ENCODE results near the gene TANGO2.

DNA sequence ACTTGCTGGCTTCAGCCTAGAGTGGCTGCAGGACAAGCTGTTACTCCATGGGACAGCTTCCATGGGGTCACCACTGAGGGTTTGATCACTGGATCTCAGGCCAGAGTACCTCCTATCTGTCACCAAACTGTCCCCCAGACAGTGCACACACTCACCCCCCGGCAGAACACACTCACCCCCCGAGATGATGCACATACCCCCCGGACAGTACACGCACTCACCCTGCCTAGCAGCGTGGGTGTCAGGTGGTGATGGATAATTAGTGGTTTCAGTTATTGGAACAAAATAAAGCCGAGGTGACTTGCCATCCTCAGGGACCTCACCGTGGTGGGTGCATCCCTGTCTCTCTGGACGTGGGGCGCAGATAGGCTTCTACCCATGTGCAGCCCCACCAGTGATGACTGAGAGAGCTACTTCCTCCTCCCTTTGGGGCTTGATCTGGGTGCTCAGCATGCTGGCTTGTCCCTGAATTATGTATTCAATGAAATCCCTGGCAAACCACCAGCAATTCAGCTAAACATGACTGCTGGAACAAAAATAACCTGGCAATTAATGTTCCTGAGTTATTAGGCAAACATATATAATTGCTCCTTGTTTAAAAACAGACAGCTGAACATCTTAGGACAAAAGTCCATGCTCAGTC is 18.9 kb downstream of the TANGO2 start:
- TF ChIP-seq POLR2A (IDR thresholded peaks at IDR 0.05; ENCODE audit: extremely low read depth, insufficient read length), result no peak
- TF ChIP-seq, protein P1, sequence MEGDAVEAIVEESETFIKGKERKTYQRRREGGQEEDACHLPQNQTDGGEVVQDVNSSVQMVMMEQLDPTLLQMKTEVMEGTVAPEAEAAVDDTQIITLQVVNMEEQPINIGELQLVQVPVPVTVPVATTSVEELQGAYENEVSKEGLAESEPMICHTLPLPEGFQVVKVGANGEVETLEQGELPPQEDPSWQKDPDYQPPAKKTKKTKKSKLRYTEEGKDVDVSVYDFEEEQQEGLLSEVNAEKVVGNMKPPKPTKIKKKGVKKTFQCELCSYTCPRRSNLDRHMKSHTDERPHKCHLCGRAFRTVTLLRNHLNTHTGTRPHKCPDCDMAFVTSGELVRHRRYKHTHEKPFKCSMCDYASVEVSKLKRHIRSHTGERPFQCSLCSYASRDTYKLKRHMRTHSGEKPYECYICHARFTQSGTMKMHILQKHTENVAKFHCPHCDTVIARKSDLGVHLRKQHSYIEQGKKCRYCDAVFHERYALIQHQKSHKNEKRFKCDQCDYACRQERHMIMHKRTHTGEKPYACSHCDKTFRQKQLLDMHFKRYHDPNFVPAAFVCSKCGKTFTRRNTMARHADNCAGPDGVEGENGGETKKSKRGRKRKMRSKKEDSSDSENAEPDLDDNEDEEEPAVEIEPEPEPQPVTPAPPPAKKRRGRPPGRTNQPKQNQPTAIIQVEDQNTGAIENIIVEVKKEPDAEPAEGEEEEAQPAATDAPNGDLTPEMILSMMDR (IDR thresholded peaks at IDR 0.05; ENCODE audit: low read depth, low read length), result no peak
- TF ChIP-seq, protein P2, sequence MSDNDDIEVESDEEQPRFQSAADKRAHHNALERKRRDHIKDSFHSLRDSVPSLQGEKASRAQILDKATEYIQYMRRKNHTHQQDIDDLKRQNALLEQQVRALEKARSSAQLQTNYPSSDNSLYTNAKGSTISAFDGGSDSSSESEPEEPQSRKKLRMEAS (IDR thresholded peaks at IDR 0.05; ENCODE audit: low read depth, low read length), result no peak

Measured in NB4 (cell line).